ENCODE results near the gene ARHGEF28.

ARHGEF28 gene

GRCh38 chr5:73633060-73633459, 7.1 kb downstream of the ARHGEF28 start:
- DNase-seq (ENCODE audit: low spot score): no peak
- no peak for TF ChIP-seq CTCF (IDR thresholded peaks at IDR 0.05; ENCODE audit: extremely low read depth, missing control alignments)

GRCh38 chr5:73636408-73636807, 10.4 kb downstream of the ARHGEF28 start:
- TF ChIP-seq CTCF (IDR thresholded peaks at IDR 0.05; ENCODE audit: extremely low read depth, missing control alignments): no peak
- DNase-seq (ENCODE audit: low spot score): no peak

GRCh38 chr5:73637565-73637964, 11.6 kb downstream of the ARHGEF28 start:
- TF ChIP-seq CTCF (IDR thresholded peaks at IDR 0.05; ENCODE audit: extremely low read depth, missing control alignments): no peak
- DNase-seq (ENCODE audit: low spot score): no peak

- no peak for DNase-seq (ENCODE audit: low spot score)
- no peak for TF ChIP-seq CTCF (IDR thresholded peaks at IDR 0.05; ENCODE audit: extremely low read depth, missing control alignments)
These were observed 12.5 kb downstream of the ARHGEF28 start for GRCh38 chr5:73638344-73639095.

- DNase-seq (ENCODE audit: low spot score): no peak
- TF ChIP-seq CTCF (IDR thresholded peaks at IDR 0.05; ENCODE audit: extremely low read depth, missing control alignments): no peak
These were observed 14.9 kb downstream of the ARHGEF28 start for GRCh38 chr5:73640861-73641320.

GRCh38 chr5:73641811-73642210, 15.8 kb downstream of the ARHGEF28 start:
- TF ChIP-seq CTCF (IDR thresholded peaks at IDR 0.05; ENCODE audit: extremely low read depth, missing control alignments): no peak
- DNase-seq (ENCODE audit: low spot score): no peak

GRCh38 chr5:73642344-73642743, 16.3 kb downstream of the ARHGEF28 start:
- no peak for DNase-seq (ENCODE audit: low spot score)
- TF ChIP-seq CTCF (IDR thresholded peaks at IDR 0.05; ENCODE audit: extremely low read depth, missing control alignments): no peak
